ENCODE data around the gene ZFAND2A. TPM values are rescaled to one million over a fixed set of nuclear protein-coding genes. Genes with fewer than 3 reads are reported as not detected.
A peak's percentile ranks its signal among the peaks of the same experiment; 100 is the strongest.
"Not testable (repeated sequence)": the region's sequence is repeated elsewhere in the genome, so short reads cannot be mapped to it uniquely, and the experiment has no call there.

The ZFAND2A gene
- total RNA-seq, 1 donor from 2014 or later, result 13.3 TPM

GRCh38 chr7:1151156-1151555 is 8.8 kb downstream of the ZFAND2A start:
- Mint-ChIP-seq H3K4me1 (no peaks in the 10 kb centered on the region), H3K9me3 (no peaks in the 10 kb centered on the region), H3K4me3 (no peak overlapping the region), H3K27me3 (ENCODE audit: insufficient read depth, low read depth) (no peaks in the 10 kb centered on the region), H3K27ac (no peak overlapping the region), H3K36me3 (peaks cover 8% of the 10 kb centered on the region)
- H3K36me3 ChIP-seq, result no peaks in the 10 kb centered on the region
- no peaks in the 10 kb centered on the region for H3K9me3 ChIP-seq (ENCODE audit: low read depth)
- no peak overlapping the region for H3K27ac ChIP-seq
- no peaks in the 10 kb centered on the region for H3K79me2 ChIP-seq (ENCODE audit: low read depth)
- no peak for DNase-seq (ENCODE audit: low spot score)
- TF ChIP-seq CTCF (IDR thresholded peaks at IDR 0.05) (no peak), EZH2phosphoT487 (IDR thresholded peaks at IDR 0.05) (no peak), EZH2 (IDR thresholded peaks at IDR 0.05) (no peak)
- no peak overlapping the region for H3K4me3 ChIP-seq
- no peak overlapping the region for H2AFZ ChIP-seq (replicated peaks)
- H3F3A ChIP-seq (ENCODE audit: low read depth), result no peaks in the 10 kb centered on the region
- H3K27me3 ChIP-seq, result no peaks in the 10 kb centered on the region
- no peaks in the 10 kb centered on the region for H4K20me1 ChIP-seq (ENCODE audit: low read depth)
- H3K4me1 ChIP-seq, result no peaks in the 10 kb centered on the region
- H3K9ac ChIP-seq, result no peak overlapping the region
- no peak overlapping the region for H3K4me2 ChIP-seq

GRCh38 chr7:1150400-1151002 is 9.5 kb downstream of the ZFAND2A start:
- H2AFZ ChIP-seq (replicated peaks), result no peak overlapping the region
- Mint-ChIP-seq H3K4me3 (no peak overlapping the region), H3K4me1 (no peaks in the 10 kb centered on the region), H3K9me3 (no peaks in the 10 kb centered on the region), H3K27ac (no peak overlapping the region), H3K36me3 (peaks cover 8% of the 10 kb centered on the region), H3K27me3 (ENCODE audit: insufficient read depth, low read depth) (no peaks in the 10 kb centered on the region)
- no peaks in the 10 kb centered on the region for H3F3A ChIP-seq (ENCODE audit: low read depth)
- no peaks in the 10 kb centered on the region for H3K9me3 ChIP-seq (ENCODE audit: low read depth)
- no peaks in the 10 kb centered on the region for H4K20me1 ChIP-seq (ENCODE audit: low read depth)
- no peaks in the 10 kb centered on the region for H3K79me2 ChIP-seq (ENCODE audit: low read depth)
- H3K4me2 ChIP-seq, result no peak overlapping the region
- H3K4me1 ChIP-seq, result no peaks in the 10 kb centered on the region
- no peak overlapping the region for H3K4me3 ChIP-seq
- H3K9ac ChIP-seq, result no peak overlapping the region
- no peaks in the 10 kb centered on the region for H3K27me3 ChIP-seq
- no peaks in the 10 kb centered on the region for H3K36me3 ChIP-seq
- H3K27ac ChIP-seq, result no peak overlapping the region
- TF ChIP-seq EZH2phosphoT487 (IDR thresholded peaks at IDR 0.05) (no peak), EZH2 (IDR thresholded peaks at IDR 0.05) (no peak), CTCF (IDR thresholded peaks at IDR 0.05) (no peak)
- DNase-seq (ENCODE audit: low spot score), result no peak

- no peaks in the 10 kb centered on the region for H3K27me3 ChIP-seq
- no peaks in the 10 kb centered on the region for H3F3A ChIP-seq (ENCODE audit: low read depth)
- H3K4me1 ChIP-seq, result no peaks in the 10 kb centered on the region
- no peaks in the 10 kb centered on the region for H4K20me1 ChIP-seq (ENCODE audit: low read depth)
- H3K9ac ChIP-seq, result peak overlapping the region; percentile 27
- Mint-ChIP-seq H3K4me3 (no peak overlapping the region), H3K4me1 (no peaks in the 10 kb centered on the region), H3K27me3 (ENCODE audit: insufficient read depth, low read depth) (no peaks in the 10 kb centered on the region), H3K36me3 (peaks cover 6% of the 10 kb centered on the region), H3K9me3 (no peaks in the 10 kb centered on the region), H3K27ac (no peak overlapping the region)
- no peak overlapping the region for H3K4me2 ChIP-seq
- no peak for TF ChIP-seq EZH2phosphoT487 (IDR thresholded peaks at IDR 0.05)
- no peak for TF ChIP-seq CTCF (IDR thresholded peaks at IDR 0.05)
- TF ChIP-seq EZH2 (IDR thresholded peaks at IDR 0.05), result no peak
- no peak overlapping the region for H2AFZ ChIP-seq (replicated peaks)
- no peaks in the 10 kb centered on the region for H3K79me2 ChIP-seq (ENCODE audit: low read depth)
- H3K4me3 ChIP-seq, result no peak overlapping the region
- H3K36me3 ChIP-seq, result no peaks in the 10 kb centered on the region
- no peak overlapping the region for H3K27ac ChIP-seq
- no peaks in the 10 kb centered on the region for H3K9me3 ChIP-seq (ENCODE audit: low read depth)
- no peak for DNase-seq (ENCODE audit: low spot score)
Measured at GRCh38 chr7:1149351-1149794, 10.6 kb downstream of the ZFAND2A start.

GRCh38 chr7:1147873-1148272 is 12.1 kb downstream of the ZFAND2A start:
- not testable (repeated sequence) for DNase-seq (ENCODE audit: low spot score); H3K27me3 ChIP-seq; H3K27ac Mint-ChIP-seq; H3K4me1 Mint-ChIP-seq; H3K9me3 Mint-ChIP-seq; H3K79me2 ChIP-seq (ENCODE audit: low read depth); H2AFZ ChIP-seq (replicated peaks); H3K36me3 Mint-ChIP-seq; H3K9me3 ChIP-seq (ENCODE audit: low read depth); H3K9ac ChIP-seq; H3K4me3 Mint-ChIP-seq; H3K36me3 ChIP-seq; H3K4me2 ChIP-seq; H3F3A ChIP-seq (ENCODE audit: low read depth); H3K27me3 Mint-ChIP-seq (ENCODE audit: insufficient read depth, low read depth); H4K20me1 ChIP-seq (ENCODE audit: low read depth); H3K27ac ChIP-seq; H3K4me3 ChIP-seq; H3K4me1 ChIP-seq

All from neural progenitor cell (in vitro differentiated cells).